Smooth muscle cell of trachea (primary cell): ENCODE results near the gene TRIM17. TPM values are rescaled to one million over a fixed set of nuclear protein-coding genes. Genes with fewer than 3 reads are reported as not detected.

ENCODE experiments used
- total RNA-seq: library from RNA; depleted of rRNA; stranded (reverse); fragments of >200 nt; gene quantifications from 2 replicates; pipeline ENCODE4 v1.2.1, GENCODE V29; 2014

The TRIM17 gene
- 0.15 TPM in 1 of 2 replicates, not detected in the other for total RNA-seq

GRCh38 chr1:228416217-228416933 lies at the start of gene TRIM17:
Gene TRIM17 (minus strand): TSS chr1:228416861. CDS start chr1:228415072, 1,789 bp downstream.

Other genes with a start within 250 kb of the TRIM17 start
- 3.3 and 15.2 TPM in 2 replicates for gene OBSCN, start 208.8 kb downstream of the TRIM17 start, total RNA-seq
- 19.6 and 22.2 TPM in 2 replicates for gene TRIM11, start 10.0 kb downstream of the TRIM17 start, total RNA-seq
- 58.5 and 112 TPM in 2 replicates for gene RNF187, start 70.5 kb upstream of the TRIM17 start, total RNA-seq